ENCODE data around the gene PLCL1. TPM values are rescaled to one million over a fixed set of nuclear protein-coding genes. Genes with fewer than 3 reads are reported as not detected.

Gene PLCL1
- total RNA-seq, 1 experiment from 2014 or later = 0.07 TPM

DNA sequence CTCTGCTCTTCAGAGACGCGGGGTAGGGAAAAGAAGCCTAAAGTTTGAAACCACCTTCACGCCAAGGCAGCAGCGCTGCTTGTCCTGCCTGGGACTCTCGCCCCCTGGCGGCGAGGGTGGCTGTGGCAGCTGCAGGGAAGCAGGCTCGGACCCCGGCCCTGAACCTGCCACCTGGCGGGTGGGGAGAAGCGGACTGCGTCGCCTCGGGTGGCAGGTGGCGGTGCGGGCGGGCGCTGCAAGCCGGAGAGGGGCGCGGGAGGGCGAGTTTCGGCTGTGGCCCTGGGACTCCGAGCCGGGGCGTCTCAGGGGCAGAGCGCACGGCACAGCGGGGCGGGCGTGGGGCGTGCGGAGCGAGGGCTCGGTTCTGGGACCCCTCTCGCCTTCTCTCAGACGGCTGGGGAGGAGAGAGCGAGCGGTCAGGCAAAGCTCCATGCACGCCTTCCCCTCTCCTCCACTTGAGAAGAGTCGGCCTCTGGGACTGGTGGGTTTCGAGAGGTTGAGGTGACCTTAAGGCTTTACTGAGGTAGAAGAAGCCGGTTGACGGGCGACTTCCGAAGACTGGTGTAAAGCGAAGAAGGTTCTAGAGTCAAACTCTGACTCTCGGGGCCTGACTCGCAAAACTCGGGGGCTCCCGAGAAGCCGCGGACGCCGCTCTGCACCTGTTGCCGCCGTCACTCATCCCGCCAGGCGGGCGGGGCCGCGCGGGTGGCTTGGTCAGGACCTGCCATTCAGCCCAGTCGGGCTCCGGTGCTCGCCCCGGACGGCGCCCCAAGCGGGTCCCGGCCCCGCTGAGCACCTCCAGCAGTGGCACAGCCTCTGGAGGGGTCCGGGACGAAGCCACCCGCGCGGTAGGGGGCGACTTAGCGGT lies 18.1 kb upstream of the PLCL1 start (continued):
- TF ChIP-seq, protein P1, sequence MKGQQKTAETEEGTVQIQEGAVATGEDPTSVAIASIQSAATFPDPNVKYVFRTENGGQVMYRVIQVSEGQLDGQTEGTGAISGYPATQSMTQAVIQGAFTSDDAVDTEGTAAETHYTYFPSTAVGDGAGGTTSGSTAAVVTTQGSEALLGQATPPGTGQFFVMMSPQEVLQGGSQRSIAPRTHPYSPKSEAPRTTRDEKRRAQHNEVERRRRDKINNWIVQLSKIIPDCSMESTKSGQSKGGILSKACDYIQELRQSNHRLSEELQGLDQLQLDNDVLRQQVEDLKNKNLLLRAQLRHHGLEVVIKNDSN (CRISPR knock-in tag; IDR thresholded peaks at IDR 0.05) = peak; percentile 56; the same call in 1 of the 2 replicates
- TF ChIP-seq GTF2I (CRISPR knock-in tag; conservative IDR thresholded peaks at IDR 0.05) = no peak
- no peak for TF ChIP-seq IRF2 (CRISPR knock-in tag; IDR thresholded peaks at IDR 0.05; ENCODE audit: borderline replicate concordance, low read depth)
- TF ChIP-seq GRHL2 (CRISPR knock-in tag; IDR thresholded peaks at IDR 0.05; ENCODE audit: insufficient replicate concordance, severe bottlenecking) = no peak
- TF ChIP-seq, protein P2, sequence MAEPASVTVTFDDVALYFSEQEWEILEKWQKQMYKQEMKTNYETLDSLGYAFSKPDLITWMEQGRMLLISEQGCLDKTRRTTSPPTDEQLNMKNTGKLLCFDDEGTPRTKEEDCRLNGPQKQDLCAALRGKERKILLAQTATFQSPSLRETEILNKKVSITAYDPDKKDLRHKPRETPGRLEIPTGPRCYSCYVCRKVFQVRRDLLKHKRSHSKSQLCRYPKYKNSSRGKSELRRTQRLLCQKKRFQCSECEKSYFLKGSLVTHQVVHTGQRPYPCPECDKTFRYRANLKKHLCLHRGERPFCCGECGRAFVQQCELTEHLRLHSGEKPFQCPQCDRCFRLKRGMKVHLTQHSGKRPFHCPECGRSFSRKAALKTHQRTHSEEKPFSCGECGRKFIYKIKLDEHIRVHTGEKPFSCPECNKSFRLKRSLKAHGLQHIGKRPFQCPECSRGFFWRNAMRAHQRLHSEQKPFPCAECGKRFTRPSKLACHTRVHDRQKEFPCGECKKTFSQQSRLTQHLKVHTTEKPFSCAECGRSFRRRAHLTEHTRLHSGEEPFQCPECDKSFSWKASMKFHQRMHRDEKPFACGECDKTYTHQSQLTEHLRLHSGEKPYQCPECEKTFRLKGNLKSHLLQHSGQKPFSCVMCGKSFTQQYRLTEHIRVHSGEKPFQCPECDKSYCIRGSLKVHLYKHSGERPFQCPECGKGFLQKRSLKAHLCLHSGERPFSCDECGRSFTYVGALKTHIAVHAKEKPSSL (CRISPR knock-in tag; conservative IDR thresholded peaks at IDR 0.05) = no peak

DNA sequence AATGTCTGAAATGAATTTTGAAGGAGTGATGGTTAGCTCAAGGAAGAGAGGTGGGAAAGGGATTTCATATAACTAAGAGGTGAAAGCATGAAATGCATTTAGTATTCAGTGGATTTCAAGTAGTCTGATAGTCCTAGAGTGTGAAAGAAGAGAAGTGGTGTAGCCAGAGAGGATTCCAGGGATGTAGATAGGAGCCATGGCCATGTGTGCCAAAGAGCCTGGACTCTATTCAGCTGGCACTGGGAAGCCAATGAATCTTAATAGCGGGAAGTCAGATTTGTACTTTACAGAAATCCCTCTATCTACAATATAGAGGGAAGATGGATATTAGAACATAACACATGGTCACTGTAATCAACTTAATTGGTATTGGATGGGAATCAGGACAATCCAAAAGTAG lies 10.9 kb upstream of the PLCL1 start:
- ChIA-PET CTCF (interaction anchor here (0.5 kb wide), 1 partner anchor 486 kb away, joined by 3 read pairs; no protein-coding TSS in a partner anchor), POLR2A (no interaction called here)
- ATAC-seq (no peak), DNase-seq (ENCODE audit: low spot score) (no peak)
- Mint-ChIP-seq H3K4me3 (no peak overlapping the region), H3K36me3 (peaks cover 8% of the 10 kb centered on the region), H3K4me1 (no peaks in the 10 kb centered on the region), H3K27me3 (ENCODE audit: low read depth) (peaks cover 32% of the 10 kb centered on the region), H3K9me3 (peaks cover 25% of the 10 kb centered on the region), H3K27ac (no peak overlapping the region)
- TF ChIP-seq ZNF121 (CRISPR knock-in tag; IDR thresholded peaks at IDR 0.05) = no peak
- TF ChIP-seq, protein P3, sequence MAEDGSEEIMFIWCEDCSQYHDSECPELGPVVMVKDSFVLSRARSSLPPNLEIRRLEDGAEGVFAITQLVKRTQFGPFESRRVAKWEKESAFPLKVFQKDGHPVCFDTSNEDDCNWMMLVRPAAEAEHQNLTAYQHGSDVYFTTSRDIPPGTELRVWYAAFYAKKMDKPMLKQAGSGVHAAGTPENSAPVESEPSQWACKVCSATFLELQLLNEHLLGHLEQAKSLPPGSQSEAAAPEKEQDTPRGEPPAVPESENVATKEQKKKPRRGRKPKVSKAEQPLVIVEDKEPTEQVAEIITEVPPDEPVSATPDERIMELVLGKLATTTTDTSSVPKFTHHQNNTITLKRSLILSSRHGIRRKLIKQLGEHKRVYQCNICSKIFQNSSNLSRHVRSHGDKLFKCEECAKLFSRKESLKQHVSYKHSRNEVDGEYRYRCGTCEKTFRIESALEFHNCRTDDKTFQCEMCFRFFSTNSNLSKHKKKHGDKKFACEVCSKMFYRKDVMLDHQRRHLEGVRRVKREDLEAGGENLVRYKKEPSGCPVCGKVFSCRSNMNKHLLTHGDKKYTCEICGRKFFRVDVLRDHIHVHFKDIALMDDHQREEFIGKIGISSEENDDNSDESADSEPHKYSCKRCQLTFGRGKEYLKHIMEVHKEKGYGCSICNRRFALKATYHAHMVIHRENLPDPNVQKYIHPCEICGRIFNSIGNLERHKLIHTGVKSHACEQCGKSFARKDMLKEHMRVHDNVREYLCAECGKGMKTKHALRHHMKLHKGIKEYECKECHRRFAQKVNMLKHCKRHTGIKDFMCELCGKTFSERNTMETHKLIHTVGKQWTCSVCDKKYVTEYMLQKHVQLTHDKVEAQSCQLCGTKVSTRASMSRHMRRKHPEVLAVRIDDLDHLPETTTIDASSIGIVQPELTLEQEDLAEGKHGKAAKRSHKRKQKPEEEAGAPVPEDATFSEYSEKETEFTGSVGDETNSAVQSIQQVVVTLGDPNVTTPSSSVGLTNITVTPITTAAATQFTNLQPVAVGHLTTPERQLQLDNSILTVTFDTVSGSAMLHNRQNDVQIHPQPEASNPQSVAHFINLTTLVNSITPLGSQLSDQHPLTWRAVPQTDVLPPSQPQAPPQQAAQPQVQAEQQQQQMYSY (CRISPR knock-in tag; IDR thresholded peaks at IDR 0.05) = no peak
- TF ChIP-seq MYBL2 (CRISPR knock-in tag; IDR thresholded peaks at IDR 0.05) = no peak
- TF ChIP-seq, protein P4, sequence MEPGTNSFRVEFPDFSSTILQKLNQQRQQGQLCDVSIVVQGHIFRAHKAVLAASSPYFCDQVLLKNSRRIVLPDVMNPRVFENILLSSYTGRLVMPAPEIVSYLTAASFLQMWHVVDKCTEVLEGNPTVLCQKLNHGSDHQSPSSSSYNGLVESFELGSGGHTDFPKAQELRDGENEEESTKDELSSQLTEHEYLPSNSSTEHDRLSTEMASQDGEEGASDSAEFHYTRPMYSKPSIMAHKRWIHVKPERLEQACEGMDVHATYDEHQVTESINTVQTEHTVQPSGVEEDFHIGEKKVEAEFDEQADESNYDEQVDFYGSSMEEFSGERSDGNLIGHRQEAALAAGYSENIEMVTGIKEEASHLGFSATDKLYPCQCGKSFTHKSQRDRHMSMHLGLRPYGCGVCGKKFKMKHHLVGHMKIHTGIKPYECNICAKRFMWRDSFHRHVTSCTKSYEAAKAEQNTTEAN (CRISPR knock-in tag; IDR thresholded peaks at IDR 0.05) = no peak
- TF ChIP-seq, protein P5, sequence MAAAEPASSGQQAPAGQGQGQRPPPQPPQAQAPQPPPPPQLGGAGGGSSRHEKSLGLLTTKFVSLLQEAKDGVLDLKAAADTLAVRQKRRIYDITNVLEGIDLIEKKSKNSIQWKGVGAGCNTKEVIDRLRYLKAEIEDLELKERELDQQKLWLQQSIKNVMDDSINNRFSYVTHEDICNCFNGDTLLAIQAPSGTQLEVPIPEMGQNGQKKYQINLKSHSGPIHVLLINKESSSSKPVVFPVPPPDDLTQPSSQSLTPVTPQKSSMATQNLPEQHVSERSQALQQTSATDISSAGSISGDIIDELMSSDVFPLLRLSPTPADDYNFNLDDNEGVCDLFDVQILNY (CRISPR knock-in tag; IDR thresholded peaks at IDR 0.05) = no peak
- TF ChIP-seq, protein P6, sequence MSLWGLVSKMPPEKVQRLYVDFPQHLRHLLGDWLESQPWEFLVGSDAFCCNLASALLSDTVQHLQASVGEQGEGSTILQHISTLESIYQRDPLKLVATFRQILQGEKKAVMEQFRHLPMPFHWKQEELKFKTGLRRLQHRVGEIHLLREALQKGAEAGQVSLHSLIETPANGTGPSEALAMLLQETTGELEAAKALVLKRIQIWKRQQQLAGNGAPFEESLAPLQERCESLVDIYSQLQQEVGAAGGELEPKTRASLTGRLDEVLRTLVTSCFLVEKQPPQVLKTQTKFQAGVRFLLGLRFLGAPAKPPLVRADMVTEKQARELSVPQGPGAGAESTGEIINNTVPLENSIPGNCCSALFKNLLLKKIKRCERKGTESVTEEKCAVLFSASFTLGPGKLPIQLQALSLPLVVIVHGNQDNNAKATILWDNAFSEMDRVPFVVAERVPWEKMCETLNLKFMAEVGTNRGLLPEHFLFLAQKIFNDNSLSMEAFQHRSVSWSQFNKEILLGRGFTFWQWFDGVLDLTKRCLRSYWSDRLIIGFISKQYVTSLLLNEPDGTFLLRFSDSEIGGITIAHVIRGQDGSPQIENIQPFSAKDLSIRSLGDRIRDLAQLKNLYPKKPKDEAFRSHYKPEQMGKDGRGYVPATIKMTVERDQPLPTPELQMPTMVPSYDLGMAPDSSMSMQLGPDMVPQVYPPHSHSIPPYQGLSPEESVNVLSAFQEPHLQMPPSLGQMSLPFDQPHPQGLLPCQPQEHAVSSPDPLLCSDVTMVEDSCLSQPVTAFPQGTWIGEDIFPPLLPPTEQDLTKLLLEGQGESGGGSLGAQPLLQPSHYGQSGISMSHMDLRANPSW (CRISPR knock-in tag; conservative IDR thresholded peaks at IDR 0.05; ENCODE audit: low read depth) = no peak
- TF ChIP-seq, protein P7, sequence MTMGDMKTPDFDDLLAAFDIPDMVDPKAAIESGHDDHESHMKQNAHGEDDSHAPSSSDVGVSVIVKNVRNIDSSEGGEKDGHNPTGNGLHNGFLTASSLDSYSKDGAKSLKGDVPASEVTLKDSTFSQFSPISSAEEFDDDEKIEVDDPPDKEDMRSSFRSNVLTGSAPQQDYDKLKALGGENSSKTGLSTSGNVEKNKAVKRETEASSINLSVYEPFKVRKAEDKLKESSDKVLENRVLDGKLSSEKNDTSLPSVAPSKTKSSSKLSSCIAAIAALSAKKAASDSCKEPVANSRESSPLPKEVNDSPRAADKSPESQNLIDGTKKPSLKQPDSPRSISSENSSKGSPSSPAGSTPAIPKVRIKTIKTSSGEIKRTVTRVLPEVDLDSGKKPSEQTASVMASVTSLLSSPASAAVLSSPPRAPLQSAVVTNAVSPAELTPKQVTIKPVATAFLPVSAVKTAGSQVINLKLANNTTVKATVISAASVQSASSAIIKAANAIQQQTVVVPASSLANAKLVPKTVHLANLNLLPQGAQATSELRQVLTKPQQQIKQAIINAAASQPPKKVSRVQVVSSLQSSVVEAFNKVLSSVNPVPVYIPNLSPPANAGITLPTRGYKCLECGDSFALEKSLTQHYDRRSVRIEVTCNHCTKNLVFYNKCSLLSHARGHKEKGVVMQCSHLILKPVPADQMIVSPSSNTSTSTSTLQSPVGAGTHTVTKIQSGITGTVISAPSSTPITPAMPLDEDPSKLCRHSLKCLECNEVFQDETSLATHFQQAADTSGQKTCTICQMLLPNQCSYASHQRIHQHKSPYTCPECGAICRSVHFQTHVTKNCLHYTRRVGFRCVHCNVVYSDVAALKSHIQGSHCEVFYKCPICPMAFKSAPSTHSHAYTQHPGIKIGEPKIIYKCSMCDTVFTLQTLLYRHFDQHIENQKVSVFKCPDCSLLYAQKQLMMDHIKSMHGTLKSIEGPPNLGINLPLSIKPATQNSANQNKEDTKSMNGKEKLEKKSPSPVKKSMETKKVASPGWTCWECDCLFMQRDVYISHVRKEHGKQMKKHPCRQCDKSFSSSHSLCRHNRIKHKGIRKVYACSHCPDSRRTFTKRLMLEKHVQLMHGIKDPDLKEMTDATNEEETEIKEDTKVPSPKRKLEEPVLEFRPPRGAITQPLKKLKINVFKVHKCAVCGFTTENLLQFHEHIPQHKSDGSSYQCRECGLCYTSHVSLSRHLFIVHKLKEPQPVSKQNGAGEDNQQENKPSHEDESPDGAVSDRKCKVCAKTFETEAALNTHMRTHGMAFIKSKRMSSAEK (CRISPR knock-in tag; IDR thresholded peaks at IDR 0.05; ENCODE audit: borderline replicate concordance) = no peak
- no peak for TF ChIP-seq ATF1 (CRISPR knock-in tag; IDR thresholded peaks at IDR 0.05)
- TF ChIP-seq, protein P1 (CRISPR knock-in tag; IDR thresholded peaks at IDR 0.05) = no peak
- TF ChIP-seq TEAD1 (CRISPR knock-in tag; IDR thresholded peaks at IDR 0.05) = no peak
- TF ChIP-seq MXD4 (CRISPR knock-in tag; IDR thresholded peaks at IDR 0.05; ENCODE audit: borderline replicate concordance) = no peak
- TF ChIP-seq ZNF263 (CRISPR knock-in tag; IDR thresholded peaks at IDR 0.05; ENCODE audit: low read depth) = no peak
- no peak for TF ChIP-seq SP1 (CRISPR knock-in tag; conservative IDR thresholded peaks at IDR 0.05)

Measured in WTC11 (cell line).